GM12878 (cell line): Measurements from ENCODE around the gene CSNK1G2. TPM values are rescaled to one million over a fixed set of nuclear protein-coding genes. Genes with fewer than 3 reads are reported as not detected.

ENCODE experiments used
- ATAC-seq: fragments of 200-7000 bp; cut with Tn5 transposase; 3 replicates; pipeline ENCODE4 v1.9.1; 2020; ENCODE audit warnings: mild to moderate bottlenecking, moderate library complexity
- BruUV-seq: library from RNA; stranded (reverse); fragments of 400-500 nt; replicated peaks from 2 replicates; lab custom pipeline; 2021; lab: Mats Ljungman, UMichigan
- CTCF ChIA-PET: fragments of 300-600 bp; sonication (Branson Sonifier 250); formaldehyde crosslinking; extraction: SDS; loops from one replicate; lab custom pipeline; 2021; ENCODE audit warnings: inconsistent platforms; lab: Yijun Ruan, JAX
- POLR2A ChIA-PET: fragments of 350-600 bp; formaldehyde crosslinking; extraction: SDS; loops from one replicate; lab custom pipeline; 2021; ENCODE audit warnings: inconsistent platforms; lab: Charles Lee
- RAD21 ChIA-PET: fragments of 300-600 bp; sonication (Branson Sonifier 250); formaldehyde crosslinking; loops from one replicate; lab custom pipeline; 2023; ENCODE audit warnings: antibody characterized with exemption; ENCODE audit not compliant: unreplicated experiment; lab: Charles Lee
- SMC1A ChIA-PET: fragments of 300-600 bp; sonication (Branson Sonifier 250); formaldehyde crosslinking; loops from one replicate; lab custom pipeline; 2023; ENCODE audit not compliant: unreplicated experiment, uncharacterized antibody; lab: Charles Lee
- DNase-seq: peaks from one replicate; pipeline ENCODE4 v3.0.0-alpha.2; 2011; ENCODE audit warnings: low read depth, low spot score
- FAIRE-seq: peaks from 3 replicates; lab custom pipeline; 2011; peaks lifted over from hg19 to GRCh38; lab: Jason Lieb, UNC
- H2AFZ ChIP-seq: 2 replicates; pipeline ENCODE4 v1.6.0; 2011; ENCODE audit warnings: low read depth, low read length, control low read depth; ENCODE audit not compliant: control insufficient read depth
- H3K27ac ChIP-seq: 2 replicates; pipeline ENCODE4 v1.5.1; 2011; ENCODE audit warnings: control low read depth; ENCODE audit not compliant: control insufficient read depth, insufficient read depth
- H3K27me3 ChIP-seq, 2 experiments: replicated peaks in 1 of 2; 2 replicates each; pipeline versions ENCODE4 v1.6.0 to v1.6.1; 2011; ENCODE audit warnings: low read length in 1 of 2; ENCODE audit not compliant: control insufficient read depth in 2 of 2, insufficient read depth in 2 of 2
- H3K36me3 ChIP-seq, 2 experiments: 2 replicates each; pipeline ENCODE4 v1.5.1; 2011; ENCODE audit warnings: low read length in 1 of 2; ENCODE audit not compliant: control insufficient read depth in 2 of 2, insufficient read depth in 2 of 2
- H3K4me1 ChIP-seq: 2 replicates; pipeline ENCODE4 v1.6.1; 2011; ENCODE audit warnings: mild to moderate bottlenecking, low read length, moderate library complexity, mixed read lengths; ENCODE audit not compliant: control insufficient read depth, insufficient read depth
- H3K4me2 ChIP-seq: 2 replicates; pipeline ENCODE4 v1.6.0; 2011; ENCODE audit warnings: control low read depth; ENCODE audit not compliant: control insufficient read depth, insufficient read depth
- H3K4me3 ChIP-seq: fragments of 200-600 bp; sonication (generic); 2 replicates; pipeline ENCODE4 v1.5.1; 2016
- H3K79me2 ChIP-seq: 2 replicates; pipeline ENCODE4 v1.6.0; 2011; ENCODE audit warnings: low read length; ENCODE audit not compliant: control insufficient read depth, insufficient read depth
- H3K9ac ChIP-seq: 2 replicates; pipeline ENCODE4 v1.8.0; 2011; ENCODE audit warnings: low read length, control low read depth, mixed read lengths; ENCODE audit not compliant: control insufficient read depth, insufficient read depth
- H3K9me3 ChIP-seq: replicated peaks from 3 replicates; pipeline ENCODE4 v1.5.1; 2011; ENCODE audit warnings: mild to moderate bottlenecking, low read length; ENCODE audit not compliant: control insufficient read depth, insufficient read depth
- H4K20me1 ChIP-seq: 2 replicates; pipeline ENCODE4 v1.6.0; 2011; ENCODE audit not compliant: control insufficient read depth, insufficient read depth
- E2F4 ChIP-seq: IDR thresholded peaks from 2 replicates; pipeline ENCODE4 v1.6.1; 2012; ENCODE audit warnings: low read depth, low read length, improper control_type of control experiment
- EED ChIP-seq: sonication (generic); IDR thresholded peaks from 2 replicates; pipeline ENCODE4 v1.6.1; 2016; ENCODE audit warnings: antibody characterized with exemption, low read depth
- MTA2 ChIP-seq: fragments of 450-650 bp; IDR thresholded peaks from 2 replicates; pipeline ENCODE4 v1.6.1; 2016; ENCODE audit warnings: low read depth, mild to moderate bottlenecking, moderate library complexity
- SKIL ChIP-seq: fragments of 450-650 bp; IDR thresholded peaks from 2 replicates; pipeline ENCODE4 v1.6.1; 2017; ENCODE audit warnings: mild to moderate bottlenecking, low read depth, inconsistent platforms; ENCODE audit not compliant: poor library complexity, severe bottlenecking
- WGBS: methylation state at CpG from one replicate; pipeline ENCODE4 v1.1.6; 2016; ENCODE audit warnings: low lambda C conversion rate; ENCODE audit not compliant: insufficient replicate concordance, insufficient coverage; ENCODE audit errors: missing lambda C conversion rate; 5-methylcytosine and 5-hydroxymethylcytosine counted together
- in situ Hi-C: fragments of 300-500 bp; cut with MboI; formaldehyde crosslinking; loops from 9 replicates; pipeline ENCODE4 v1.14.3; 2018; ENCODE audit warnings: mixed read lengths
- intact Hi-C: fragments of 100-400 bp; cut with micrococcal nuclease; formaldehyde crosslinking; loops from one replicate; pipeline ENCODE4 v1.14.2; 2022; ENCODE audit not compliant: unreplicated experiment
- polyA plus RNA-seq, 11 experiments: library from polyadenylated mRNA; depleted of rRNA in 4 of 11; unstranded in 6 of 11; stranded (reverse) in 5 of 11; fragments of >200 nt; fragmentation: Nextera tagmentation in 4 of 11; fragmentation: Illumina TruSeq in 1 of 11; extraction: Ambion mirVana in 4 of 11; extraction: Trizol in 1 of 11; gene quantifications; 1 replicate in 1 of 11; 2 replicates in 10 of 11; pipeline versions ENCODE4 v1.2.1 to v1.2.3, GENCODE V29; 2011 to 2016; ENCODE audit warnings: inconsistent platforms in 2 of 11, missing spikeins in 2 of 11, low read depth in 1 of 11
- total RNA-seq, 4 experiments: library from RNA; depleted of rRNA in 3 of 4; stranded (reverse); fragments of >200 nt in 3 of 4; fragmentation: Illumina TruSeq in 1 of 4; extraction: Trizol in 1 of 4; gene quantifications; 2 replicates each; pipeline versions ENCODE4 v1.2.1 to v1.2.3, GENCODE V29; 2013 to 2021
- TF ChIP-seq, protein P1 (sequence below): fragments of 150-350 bp; IDR thresholded peaks from 2 replicates; pipeline ENCODE4 v1.6.1; 2016; ENCODE audit warnings: low read depth, low read length

The CSNK1G2 gene
- total and polyA plus RNA-seq, 10 of the 15 experiments (the other 5 are each of a cell fraction or from before 2014, with no cell fraction given) = 0.64 to 109 (median 25.0) TPM

- ChIA-PET RAD21 (no interaction called here), CTCF (interaction anchor here (0.6 kb wide), 1 partner anchor 8 kb away, joined by 3 read pairs; no protein-coding TSS in a partner anchor), SMC1A (no interaction called here), POLR2A (no interaction called here)
- Histone ChIP-seq H3K79me2 (peaks cover 31% of the 10 kb centered on the region), H3K27ac (no peak overlapping the region), H3K27me3 (no peaks in the 10 kb centered on the region), H3K4me1 (no peaks in the 10 kb centered on the region), H3K4me3 (no peak overlapping the region), H4K20me1 (no peaks in the 10 kb centered on the region), H3K36me3 (peaks cover 5 to 33% of the 10 kb centered on the region in 2 experiments; a peak in 2 of 4 replicates), H2AFZ (no peak overlapping the region), H3K4me2 (no peak overlapping the region), H3K9ac (no peak overlapping the region), H3K9me3 (no peaks in the 10 kb centered on the region)
- intact Hi-C loops (no loop called here), in situ Hi-C loops (no loop called here)
- no TSS peak for BruUV-seq
- DNase-seq (no peak), FAIRE-seq (no peak), ATAC-seq (no peak)
- 96% methylated on average over 15 of the region's 15 CpGs for WGBS
- TF ChIP-seq, protein P1, sequence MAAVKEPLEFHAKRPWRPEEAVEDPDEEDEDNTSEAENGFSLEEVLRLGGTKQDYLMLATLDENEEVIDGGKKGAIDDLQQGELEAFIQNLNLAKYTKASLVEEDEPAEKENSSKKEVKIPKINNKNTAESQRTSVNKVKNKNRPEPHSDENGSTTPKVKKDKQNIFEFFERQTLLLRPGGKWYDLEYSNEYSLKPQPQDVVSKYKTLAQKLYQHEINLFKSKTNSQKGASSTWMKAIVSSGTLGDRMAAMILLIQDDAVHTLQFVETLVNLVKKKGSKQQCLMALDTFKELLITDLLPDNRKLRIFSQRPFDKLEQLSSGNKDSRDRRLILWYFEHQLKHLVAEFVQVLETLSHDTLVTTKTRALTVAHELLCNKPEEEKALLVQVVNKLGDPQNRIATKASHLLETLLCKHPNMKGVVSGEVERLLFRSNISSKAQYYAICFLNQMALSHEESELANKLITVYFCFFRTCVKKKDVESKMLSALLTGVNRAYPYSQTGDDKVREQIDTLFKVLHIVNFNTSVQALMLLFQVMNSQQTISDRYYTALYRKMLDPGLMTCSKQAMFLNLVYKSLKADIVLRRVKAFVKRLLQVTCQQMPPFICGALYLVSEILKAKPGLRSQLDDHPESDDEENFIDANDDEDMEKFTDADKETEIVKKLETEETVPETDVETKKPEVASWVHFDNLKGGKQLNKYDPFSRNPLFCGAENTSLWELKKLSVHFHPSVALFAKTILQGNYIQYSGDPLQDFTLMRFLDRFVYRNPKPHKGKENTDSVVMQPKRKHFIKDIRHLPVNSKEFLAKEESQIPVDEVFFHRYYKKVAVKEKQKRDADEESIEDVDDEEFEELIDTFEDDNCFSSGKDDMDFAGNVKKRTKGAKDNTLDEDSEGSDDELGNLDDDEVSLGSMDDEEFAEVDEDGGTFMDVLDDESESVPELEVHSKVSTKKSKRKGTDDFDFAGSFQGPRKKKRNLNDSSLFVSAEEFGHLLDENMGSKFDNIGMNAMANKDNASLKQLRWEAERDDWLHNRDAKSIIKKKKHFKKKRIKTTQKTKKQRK = no peak
- TF ChIP-seq E2F4 (no peak), SKIL (no peak), EED (no peak), MTA2 (no peak)
These were observed 13.6 kb downstream of the CSNK1G2 start for GRCh38 chr19:1954532-1954933.
